ENCODE results near the gene EYA4.

DNA sequence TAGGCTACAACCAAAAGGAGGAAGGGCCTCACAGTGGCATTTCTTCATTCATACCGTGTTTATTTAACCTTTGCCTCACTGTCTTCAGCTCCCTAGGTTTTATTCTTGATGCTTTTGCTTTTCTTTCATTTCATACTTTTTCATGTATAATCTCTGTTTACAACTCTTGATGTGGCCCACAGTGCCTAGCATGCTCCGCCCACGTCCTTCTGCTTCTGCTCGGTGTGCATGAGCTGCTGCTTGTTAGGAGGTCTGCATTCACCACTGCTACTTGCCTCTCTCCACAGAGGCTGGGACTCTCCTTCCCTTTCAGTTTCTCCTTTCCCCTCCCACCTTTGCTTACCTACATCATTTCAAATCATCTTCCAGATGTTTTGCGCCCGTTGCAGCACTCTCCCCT is 147.6 kb downstream of the EYA4 start:
- TF ChIP-seq, protein P1, sequence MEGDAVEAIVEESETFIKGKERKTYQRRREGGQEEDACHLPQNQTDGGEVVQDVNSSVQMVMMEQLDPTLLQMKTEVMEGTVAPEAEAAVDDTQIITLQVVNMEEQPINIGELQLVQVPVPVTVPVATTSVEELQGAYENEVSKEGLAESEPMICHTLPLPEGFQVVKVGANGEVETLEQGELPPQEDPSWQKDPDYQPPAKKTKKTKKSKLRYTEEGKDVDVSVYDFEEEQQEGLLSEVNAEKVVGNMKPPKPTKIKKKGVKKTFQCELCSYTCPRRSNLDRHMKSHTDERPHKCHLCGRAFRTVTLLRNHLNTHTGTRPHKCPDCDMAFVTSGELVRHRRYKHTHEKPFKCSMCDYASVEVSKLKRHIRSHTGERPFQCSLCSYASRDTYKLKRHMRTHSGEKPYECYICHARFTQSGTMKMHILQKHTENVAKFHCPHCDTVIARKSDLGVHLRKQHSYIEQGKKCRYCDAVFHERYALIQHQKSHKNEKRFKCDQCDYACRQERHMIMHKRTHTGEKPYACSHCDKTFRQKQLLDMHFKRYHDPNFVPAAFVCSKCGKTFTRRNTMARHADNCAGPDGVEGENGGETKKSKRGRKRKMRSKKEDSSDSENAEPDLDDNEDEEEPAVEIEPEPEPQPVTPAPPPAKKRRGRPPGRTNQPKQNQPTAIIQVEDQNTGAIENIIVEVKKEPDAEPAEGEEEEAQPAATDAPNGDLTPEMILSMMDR (IDR thresholded peaks at IDR 0.05) = no peak
- no peak for TF ChIP-seq MYC (IDR thresholded peaks at IDR 0.05; ENCODE audit: borderline replicate concordance, low read length)
- TF ChIP-seq CBX2 (IDR thresholded peaks at IDR 0.05; ENCODE audit: borderline replicate concordance, low read depth) = no peak
- TF ChIP-seq, protein P2, sequence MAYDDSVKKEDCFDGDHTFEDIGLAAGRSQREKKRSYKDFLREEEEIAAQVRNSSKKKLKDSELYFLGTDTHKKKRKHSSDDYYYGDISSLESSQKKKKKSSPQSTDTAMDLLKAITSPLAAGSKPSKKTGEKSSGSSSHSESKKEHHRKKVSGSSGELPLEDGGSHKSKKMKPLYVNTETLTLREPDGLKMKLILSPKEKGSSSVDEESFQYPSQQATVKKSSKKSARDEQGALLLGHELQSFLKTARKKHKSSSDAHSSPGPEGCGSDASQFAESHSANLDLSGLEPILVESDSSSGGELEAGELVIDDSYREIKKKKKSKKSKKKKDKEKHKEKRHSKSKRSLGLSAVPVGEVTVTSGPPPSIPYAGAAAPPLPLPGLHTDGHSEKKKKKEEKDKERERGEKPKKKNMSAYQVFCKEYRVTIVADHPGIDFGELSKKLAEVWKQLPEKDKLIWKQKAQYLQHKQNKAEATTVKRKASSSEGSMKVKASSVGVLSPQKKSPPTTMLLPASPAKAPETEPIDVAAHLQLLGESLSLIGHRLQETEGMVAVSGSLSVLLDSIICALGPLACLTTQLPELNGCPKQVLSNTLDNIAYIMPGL (CRISPR knock-in tag; IDR thresholded peaks at IDR 0.05; ENCODE audit: borderline replicate concordance) = no peak
- no peak for TF ChIP-seq POLR2A (IDR thresholded peaks at IDR 0.05; ENCODE audit: low read length)
- TF ChIP-seq CHD4 (IDR thresholded peaks at IDR 0.05; ENCODE audit: borderline replicate concordance) = no peak
